Stimulated activated CD8-positive, alpha-beta memory T cell treated with anti-CD3 and anti-CD28 coated beads, Interleukin-7, amount 100 ng/mL, for 1 hour (primary cell): ENCODE data around the gene GALR3.
"Not testable (repeated sequence)": the region's sequence is repeated elsewhere in the genome, so short reads cannot be mapped to it uniquely, and the experiment has no call there.

Experiments used
- DNase-seq, 2 donors: peaks; one replicate each; pipeline ENCODE4 v3.0.0-alpha.2; 2020; ENCODE audit warnings: low read depth in 2 of 2

The GALR3 gene

GRCh38 chr22:37823134-37823985 is at the start of gene GALR3:
TSS of gene GALR3 (plus strand) at chr22:37823382. CDS start at chr22:37823407, 25 bp downstream.
- DNase-seq = no peak

- DNase-seq = no peak
These were observed 48.5 kb upstream of the GALR3 start for GRCh38 chr22:37774728-37775127.

GRCh38 chr22:37775785-37776638 is 47.2 kb upstream of the GALR3 start:
- DNase-seq = no peak

GRCh38 chr22:37776639-37777005 is 46.6 kb upstream of the GALR3 start:
- DNase-seq = no peak

GRCh38 chr22:37777122-37777687 is 46.0 kb upstream of the GALR3 start:
- no peak for DNase-seq

GRCh38 chr22:37778370-37779009 is 44.7 kb upstream of the GALR3 start:
- DNase-seq = no peak

GRCh38 chr22:37781434-37782059 is 41.6 kb upstream of the GALR3 start:
- no peak for DNase-seq

GRCh38 chr22:37782340-37783168 is 40.6 kb upstream of the GALR3 start:
- no peak for DNase-seq

GRCh38 chr22:37784829-37785495 is 38.2 kb upstream of the GALR3 start:
- DNase-seq = no peak

- DNase-seq = no peak
These were observed 32.9 kb upstream of the GALR3 start for GRCh38 chr22:37790234-37790633.

- no peak for DNase-seq
These were observed 30.7 kb upstream of the GALR3 start for GRCh38 chr22:37792494-37792893.

- DNase-seq = no peak
These were observed 28.8 kb upstream of the GALR3 start for GRCh38 chr22:37794376-37794775.

- DNase-seq = no peak
These were observed 27.1 kb upstream of the GALR3 start for GRCh38 chr22:37796079-37796478.

GRCh38 chr22:37797259-37797658 is 25.9 kb upstream of the GALR3 start:
- not testable (repeated sequence) for DNase-seq

GRCh38 chr22:37797874-37798500 is 25.2 kb upstream of the GALR3 start:
- no peak for DNase-seq

GRCh38 chr22:37799979-37800378 is 23.2 kb upstream of the GALR3 start:
- not testable (repeated sequence) for DNase-seq

GRCh38 chr22:37801946-37802309 is 21.3 kb upstream of the GALR3 start:
- DNase-seq = no peak

- DNase-seq = no peak
These were observed 20.6 kb upstream of the GALR3 start for GRCh38 chr22:37802310-37803194.

GRCh38 chr22:37803195-37803638 is 20.0 kb upstream of the GALR3 start:
- DNase-seq = no peak
